Left colon (tissue), 2 donors: ENCODE data around the gene CCDC102B. TPM values are rescaled to one million over a fixed set of nuclear protein-coding genes. Genes with fewer than 3 reads are reported as not detected.
"Not testable (repeated sequence)": the region's sequence is repeated elsewhere in the genome, so short reads cannot be mapped to it uniquely, and the experiment has no call there.

Experiments used
- ATAC-seq: fragments of 200-7000 bp; cut with Tn5 transposase; one replicate; pipeline ENCODE4 v1.9.1; 2020; ENCODE audit warnings: mild to moderate bottlenecking, moderate library complexity
- DNase-seq, 2 donors: peaks; one replicate each; pipeline ENCODE4 v3.0.0-alpha.2; 2020
- intact Hi-C, 2 donors: fragments of 100-400 bp; cut with DNase I in 1 of 2; cut with micrococcal nuclease in 1 of 2; formaldehyde crosslinking; loops; one replicate each; pipeline versions ENCODE4 v1.11.2 to v1.14.0; 2022; cut with DNase I, micrococcal nuclease
- total RNA-seq, 2 donors: library from RNA; stranded (reverse); fragmentation: NEBNext Ultra II Directional; extraction: Animal tissue kit (Norgen Biotek cat#: 25700); gene quantifications; one replicate each; pipeline ENCODE4 v1.2.1, GENCODE V29; 2021
- donor health status: DM: no; HTN: no; CAD: no.
- donor health status: DM: yes; HTN: yes; CAD: no.

The CCDC102B gene
- total RNA-seq, 2 donors from 2014 or later: 2.7 to 5.2 TPM

DNA sequence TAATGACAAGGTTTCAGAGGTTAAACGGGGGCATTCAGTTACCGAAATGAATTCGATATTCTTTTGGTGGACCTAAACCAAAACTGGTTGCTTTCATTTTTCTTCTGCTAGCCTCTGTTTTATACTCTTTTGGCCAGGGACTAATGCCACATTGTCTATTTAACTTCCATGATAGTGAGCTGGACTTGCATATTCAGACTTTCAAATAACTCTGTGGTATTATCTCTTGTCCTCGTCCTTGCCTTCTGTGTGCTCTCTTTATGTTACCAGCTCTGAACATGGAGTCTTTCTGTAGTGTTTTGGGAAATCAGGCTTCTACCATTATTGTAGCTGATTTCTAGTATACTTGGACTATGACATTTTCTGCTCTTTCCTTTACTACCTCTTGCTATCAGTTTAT, 75.1 kb downstream of the CCDC102B start:
- intact Hi-C loops: no loop called here

GRCh38 chr18:68874361-68874760, 76.5 kb downstream of the CCDC102B start:
- intact Hi-C loops: no loop called here
- ATAC-seq (no peak), DNase-seq (no peak)

More for the DNA sequence above, 75.1 kb downstream of the CCDC102B start:
- no peak for DNase-seq
- ATAC-seq: no peak

DNA sequence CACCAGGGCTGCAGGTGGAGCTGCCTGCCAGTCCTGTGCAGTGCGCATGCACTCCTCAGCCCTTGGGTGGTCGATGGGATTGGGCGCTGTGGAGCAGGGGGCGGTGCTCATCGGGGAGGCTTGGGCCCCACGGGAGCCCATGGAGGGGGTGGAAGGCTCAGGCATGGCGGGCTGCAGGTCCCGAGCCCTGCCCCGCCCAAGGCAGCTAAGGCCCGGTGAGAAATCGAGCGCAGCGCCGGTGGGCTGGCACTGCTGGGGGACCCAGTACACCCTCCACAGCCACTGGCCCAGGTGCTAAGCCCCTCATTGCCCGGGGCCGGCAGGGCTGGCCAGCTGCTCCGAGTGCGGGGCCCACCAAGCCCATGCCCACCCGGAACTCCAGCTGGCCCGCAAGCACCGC, 82.1 kb downstream of the CCDC102B start:
- DNase-seq, ATAC-seq, intact Hi-C loops: not testable (repeated sequence)

DNA sequence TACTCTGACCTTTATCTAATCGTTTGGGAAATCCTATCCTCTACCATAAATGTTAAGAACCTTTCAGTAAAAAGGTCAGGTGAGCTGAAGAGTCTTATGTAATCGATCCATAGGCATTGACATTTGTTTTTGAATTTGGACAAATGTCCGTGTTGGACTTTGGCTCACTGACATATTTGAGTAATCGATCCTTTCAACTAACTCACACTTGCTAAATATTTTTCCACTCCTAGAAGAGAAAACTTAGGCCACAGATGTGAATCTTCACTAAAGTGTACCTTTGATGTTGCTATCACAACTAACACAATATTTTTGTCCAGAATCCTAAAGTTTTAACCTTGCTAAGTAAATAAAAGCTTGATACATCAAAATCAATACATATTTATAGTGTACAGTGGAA, 89.5 kb downstream of the CCDC102B start:
- DNase-seq (no peak), ATAC-seq (no peak)
- intact Hi-C loops: no loop called here

GRCh38 chr18:68893354-68893753, 95.5 kb downstream of the CCDC102B start:
- intact Hi-C loops: no loop called here
- ATAC-seq (no peak), DNase-seq (no peak)

DNA sequence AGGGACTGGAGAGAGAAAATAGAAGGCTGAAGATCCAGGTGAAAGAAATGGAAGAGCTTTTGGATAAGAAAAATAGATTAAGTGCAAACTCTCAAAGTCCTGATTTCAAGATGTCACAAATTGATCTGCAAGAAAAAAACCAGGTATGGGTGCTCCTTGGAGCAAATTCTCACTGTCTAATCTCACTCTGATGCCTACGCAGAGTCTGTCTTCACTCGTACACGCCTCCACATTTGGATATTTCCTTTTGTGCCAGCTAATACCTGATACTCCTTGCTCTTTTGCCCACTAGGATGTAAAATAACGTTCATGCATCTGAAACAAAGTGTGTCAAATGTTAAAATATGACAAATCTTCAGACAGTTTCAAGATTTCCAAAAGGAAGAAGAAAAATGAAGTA, 99.4 kb downstream of the CCDC102B start:
- intact Hi-C loops: no loop called here

GRCh38 chr18:68909579-68909978, 111.7 kb downstream of the CCDC102B start:
- no peak for DNase-seq
- ATAC-seq: no peak
- intact Hi-C loops: no loop called here

More for the DNA sequence above, 99.4 kb downstream of the CCDC102B start:
- ATAC-seq: no peak
- no peak for DNase-seq

- intact Hi-C loops: no loop called here
- no peak for ATAC-seq
Observed at GRCh38 chr18:68915061-68915460, 117.2 kb downstream of the CCDC102B start.

DNA sequence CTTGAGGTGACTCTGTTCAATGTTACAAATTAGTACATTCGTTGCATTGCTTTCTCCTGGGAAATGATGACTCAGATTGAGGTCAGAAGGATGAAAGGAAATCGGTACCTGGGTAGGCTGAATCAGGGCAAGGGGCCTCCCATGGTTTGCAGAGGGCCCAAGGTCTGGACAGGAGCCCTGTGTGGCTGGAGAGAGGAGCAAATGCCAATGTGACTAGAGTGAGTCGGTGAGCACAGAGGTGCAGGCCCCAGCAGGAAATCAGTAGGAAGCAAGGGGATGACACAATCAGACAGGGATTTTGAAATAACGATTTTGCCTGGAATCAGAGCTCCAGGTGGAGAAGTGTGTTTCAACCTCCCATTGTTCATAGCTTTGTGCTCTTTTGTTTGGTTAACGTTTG, 118.9 kb downstream of the CCDC102B start:
- intact Hi-C loops: no loop called here
- DNase-seq (no peak), ATAC-seq (no peak)

More at GRCh38 chr18:68915061-68915460, 117.2 kb downstream of the CCDC102B start:
- DNase-seq: no peak

DNA sequence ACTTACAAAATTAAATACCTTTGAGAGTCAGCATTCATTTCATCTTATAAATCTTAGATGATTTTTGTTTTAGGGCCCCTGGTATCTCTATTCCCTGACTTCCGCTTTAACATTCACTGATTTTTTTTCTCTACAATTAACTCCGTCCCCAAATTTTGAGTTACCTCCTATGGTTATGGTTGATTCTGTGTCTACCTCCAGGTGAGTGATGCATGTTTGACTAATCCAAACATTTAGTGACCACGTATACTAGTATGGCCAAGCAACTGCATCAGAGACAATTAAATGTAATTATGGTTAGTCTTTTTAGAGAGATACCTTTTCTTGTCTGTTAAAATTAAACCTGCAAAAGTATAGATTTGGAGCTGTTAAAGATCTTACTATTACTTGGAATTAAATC, 120.3 kb downstream of the CCDC102B start:
- DNase-seq (no peak), ATAC-seq (no peak)
- intact Hi-C loops: no loop called here

- DNase-seq: no peak
- intact Hi-C loops: no loop called here
- ATAC-seq: no peak
Observed at GRCh38 chr18:68919900-68920299, 122.0 kb downstream of the CCDC102B start.

DNA sequence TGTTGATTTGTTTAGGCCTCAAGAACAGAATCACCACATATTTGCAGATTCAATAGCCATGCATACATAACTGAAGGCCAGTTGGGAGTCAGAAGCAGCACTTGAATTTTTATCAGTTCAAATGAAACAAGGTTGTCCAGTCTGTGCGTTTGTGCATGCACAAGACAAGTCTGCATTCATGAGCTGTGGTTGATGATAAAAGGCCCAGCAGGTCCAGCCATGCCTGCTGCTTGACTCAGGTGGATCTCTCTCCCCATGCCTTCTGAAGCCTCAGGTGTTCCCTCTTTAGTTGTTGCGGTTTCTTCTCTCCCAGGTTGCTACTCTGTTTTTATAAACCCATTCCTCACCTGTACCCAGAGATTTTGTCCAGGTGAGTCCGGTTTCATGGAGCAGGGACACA, 124.5 kb downstream of the CCDC102B start:
- no peak for DNase-seq
- intact Hi-C loops: no loop called here
- ATAC-seq: no peak

DNA sequence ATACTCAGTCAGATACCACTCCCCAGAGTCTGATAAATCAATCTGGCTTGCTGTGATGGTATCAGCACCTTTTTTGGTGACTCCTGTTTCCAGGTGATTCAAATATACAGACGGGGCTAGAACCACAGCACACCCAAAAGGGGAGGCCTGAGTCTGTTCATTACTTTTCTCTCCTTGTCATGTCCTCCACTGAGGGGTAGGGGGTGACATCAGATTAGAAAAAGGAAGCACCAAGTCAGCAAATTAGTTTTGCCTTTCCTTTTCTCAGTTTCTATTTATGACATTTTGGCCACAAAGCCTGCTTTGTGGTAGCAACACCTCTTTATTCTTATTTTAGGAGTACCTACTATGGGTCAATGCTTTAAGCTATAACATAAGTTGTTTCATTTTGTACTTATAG, 127.4 kb downstream of the CCDC102B start:
- DNase-seq (no peak), ATAC-seq (no peak)
- intact Hi-C loops: no loop called here

DNA sequence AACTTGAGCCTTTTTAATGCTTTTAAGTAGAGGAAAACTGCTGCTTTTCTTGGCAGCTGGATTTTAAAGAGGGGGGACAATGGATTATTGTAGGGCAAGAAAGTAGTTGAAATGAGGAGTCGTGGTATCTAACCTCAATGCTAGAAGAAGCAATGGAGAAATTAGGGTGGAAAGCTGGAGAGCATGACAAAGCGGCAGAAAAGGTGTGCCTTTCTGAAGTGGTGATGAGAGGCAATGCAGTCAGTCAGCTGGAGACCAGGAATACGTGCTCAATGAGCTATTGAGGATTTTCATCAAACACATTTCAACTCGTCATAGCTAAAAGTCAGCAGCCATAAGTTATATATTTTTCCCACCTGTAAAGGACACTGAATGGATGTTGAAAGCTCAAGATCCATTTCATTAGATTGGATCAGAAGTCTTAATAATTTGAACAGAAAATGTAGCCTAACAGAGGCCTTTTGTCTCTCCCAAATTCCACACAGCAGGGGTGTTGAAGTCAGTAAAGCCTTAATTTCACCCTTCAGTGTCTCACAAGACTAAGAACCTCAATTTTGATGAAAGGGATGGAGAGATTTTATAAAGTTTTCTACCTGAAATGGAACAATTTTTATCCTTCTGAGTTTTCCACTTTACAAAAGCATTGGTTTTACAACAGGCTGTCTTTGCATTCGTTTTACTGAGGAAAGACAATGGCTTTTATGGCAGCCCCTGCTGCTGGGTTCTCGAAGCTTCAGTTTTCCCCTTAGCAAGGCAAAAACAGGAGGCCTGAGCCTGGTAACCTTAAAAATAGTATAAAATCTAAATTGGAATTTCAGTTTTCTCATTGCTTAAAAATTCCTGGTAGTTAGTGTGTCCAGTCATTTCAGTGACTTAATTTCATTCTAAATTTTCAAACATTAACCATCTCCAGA, 131.1 kb downstream of the CCDC102B start:
- DNase-seq (no peak), ATAC-seq (no peak)
- intact Hi-C loops: no loop called here

DNA sequence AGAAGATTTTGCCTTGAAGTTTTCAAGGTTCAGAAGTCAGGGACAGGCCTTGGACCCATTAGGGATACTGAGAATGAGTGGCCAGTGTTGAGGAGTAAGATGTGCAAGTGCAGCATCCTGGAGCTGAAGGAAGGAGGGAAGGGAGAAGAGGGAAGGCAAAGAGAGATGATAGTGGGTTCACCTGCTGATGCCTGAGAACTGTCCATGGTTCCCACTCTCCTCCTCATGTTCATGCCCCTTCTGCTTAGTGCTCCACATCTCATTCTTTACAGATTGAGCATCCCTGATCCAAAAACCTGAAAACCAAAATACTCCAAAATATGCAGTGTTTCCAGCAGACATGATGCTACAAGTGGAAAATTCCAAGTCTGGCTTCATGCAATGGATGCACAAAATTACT, 137.8 kb downstream of the CCDC102B start:
- no peak for DNase-seq
- intact Hi-C loops: no loop called here
- ATAC-seq: no peak

DNA sequence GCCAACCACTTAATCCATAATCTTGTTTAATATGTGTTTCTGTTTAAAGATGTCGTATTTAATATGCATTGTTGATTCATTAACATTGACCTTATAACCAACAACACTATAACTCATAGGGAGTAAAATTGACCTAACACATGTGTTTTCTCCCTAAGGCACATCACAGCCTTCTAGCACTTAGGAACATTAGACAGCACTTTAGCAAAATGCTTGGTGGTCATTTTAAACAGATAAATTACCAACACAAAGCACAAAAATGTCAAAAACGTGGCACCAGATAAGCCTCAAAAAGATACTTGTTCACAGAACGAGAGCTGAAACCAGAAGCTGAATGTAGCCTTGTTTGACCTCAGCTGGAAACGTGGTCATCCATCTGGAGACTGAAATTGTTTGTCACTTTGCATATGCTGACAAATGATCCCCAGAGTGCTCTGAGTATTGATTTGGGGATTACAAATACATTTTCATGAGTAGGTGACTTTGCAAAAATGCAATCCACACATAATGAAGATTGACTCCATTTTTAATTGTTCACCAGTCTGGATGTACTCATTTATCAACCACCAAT, 139.2 kb downstream of the CCDC102B start:
- no peak for ATAC-seq
- no peak for DNase-seq
- intact Hi-C loops: no loop called here

DNA sequence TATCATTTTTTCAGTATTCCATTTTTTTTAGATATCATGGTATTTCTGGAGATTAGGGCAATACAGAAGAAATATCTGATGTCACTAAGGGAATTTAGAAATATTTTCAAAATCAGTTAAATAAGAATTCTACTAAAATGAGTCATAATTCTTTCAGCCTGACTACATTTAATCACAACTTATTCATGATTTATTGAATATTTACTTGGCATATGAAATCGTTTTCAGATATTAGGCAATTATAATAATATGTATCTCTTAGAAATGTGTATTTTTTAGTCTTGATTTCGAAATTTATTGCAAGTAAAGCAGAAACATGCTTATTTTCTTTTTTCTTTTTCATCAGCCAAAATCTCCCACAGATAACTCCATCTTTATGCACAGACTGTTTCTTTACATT, 142.2 kb downstream of the CCDC102B start:
- DNase-seq: no peak
- no peak for ATAC-seq
- intact Hi-C loops: no loop called here

GRCh38 chr18:68940754-68941153, 142.9 kb downstream of the CCDC102B start:
- intact Hi-C loops: no loop called here
- no peak for DNase-seq

DNA sequence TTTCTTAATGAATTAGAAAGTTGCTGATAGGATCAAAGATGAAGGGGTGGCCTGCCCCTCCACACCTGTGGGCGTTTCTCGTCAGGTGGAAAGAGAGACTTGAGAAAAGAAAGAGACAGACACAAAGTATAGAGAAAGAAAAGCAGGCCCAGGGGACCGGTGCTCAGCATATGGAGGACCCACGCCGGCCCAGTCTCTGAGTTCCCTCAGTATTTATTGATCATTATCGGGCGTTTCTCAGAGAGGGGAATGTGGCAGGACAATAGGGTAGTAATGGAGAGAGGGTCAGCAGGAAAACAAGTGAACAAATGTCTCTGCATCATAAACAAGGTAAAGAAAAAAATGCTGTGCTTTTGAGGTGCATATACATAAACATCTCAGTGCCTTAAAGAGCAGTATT, 144.3 kb downstream of the CCDC102B start:
- no peak for DNase-seq
- no peak for ATAC-seq
- intact Hi-C loops: no loop called here

More at GRCh38 chr18:68940754-68941153, 142.9 kb downstream of the CCDC102B start:
- ATAC-seq: no peak

- ATAC-seq, intact Hi-C loops, DNase-seq: not testable (repeated sequence)
Observed at GRCh38 chr18:68943861-68944260, 146.0 kb downstream of the CCDC102B start.
